ENCODE measurements around the gene RALGDS.

The RALGDS gene

DNA sequence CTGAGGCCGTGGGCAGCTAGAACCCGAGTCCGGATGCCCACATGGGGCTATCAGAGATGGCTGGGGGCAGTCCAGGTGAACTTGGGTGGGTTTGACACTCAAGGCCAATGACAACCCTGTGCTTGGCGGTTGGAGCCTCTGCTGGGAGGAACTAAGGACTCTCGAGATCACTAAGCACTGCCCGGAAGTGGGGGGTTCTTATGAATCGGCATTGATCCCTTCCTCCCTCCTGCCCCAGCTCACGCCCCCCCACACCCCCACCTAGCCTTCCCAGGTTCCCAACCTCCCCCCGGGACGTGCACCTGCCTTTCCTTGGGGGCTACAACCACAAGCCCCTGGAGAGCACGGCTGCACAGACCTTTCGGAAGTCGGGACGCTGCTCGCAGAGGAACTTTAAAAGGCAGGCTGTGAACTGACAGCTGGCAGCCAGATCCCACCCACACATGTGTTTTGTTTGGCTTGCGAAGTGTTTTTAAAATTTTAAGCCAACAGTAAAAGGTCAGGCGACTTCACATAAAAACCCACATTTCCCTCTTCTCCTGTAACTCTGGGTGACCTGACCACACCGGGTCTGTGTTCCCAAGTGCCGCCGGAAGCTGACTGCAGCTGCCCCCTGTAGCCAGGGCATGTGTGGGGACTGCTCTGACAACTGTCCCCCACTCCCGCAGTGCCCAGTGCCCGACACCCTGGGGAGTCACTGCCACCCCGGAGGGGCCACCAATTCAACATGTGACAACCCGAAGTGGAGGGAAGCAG, 5.1 kb upstream of the RALGDS start:
- peak overlapping the region in 1 of 2 experiments; percentile 58 for H2BK12ac ChIP-seq (ENCODE audit: low read length in 2 of 2)
- H3K27ac ChIP-seq (ENCODE audit: low read length, poor library complexity, severe bottlenecking) = no peak overlapping the region
- peak overlapping the region; percentile 62 for H3K9ac ChIP-seq (ENCODE audit: low read length)
- no peak overlapping the region for H2AK5ac ChIP-seq (ENCODE audit: low read length, severe bottlenecking)
- H3K4me3 ChIP-seq (ENCODE audit: insufficient read depth in 1 of 2, low read depth in 1 of 2, low read length in 2 of 2) = peak overlapping the region in 1 of 2 experiments; percentile 46
- H3K4me1 ChIP-seq (ENCODE audit: control insufficient read depth, insufficient read depth, low read depth, low read length) = peaks cover 42% of the 10 kb centered on the region
- no peak overlapping the region for H3K4ac ChIP-seq (ENCODE audit: low read depth in 1 of 2, low read length in 2 of 2)
- H3K36me3 ChIP-seq (ENCODE audit: control insufficient read depth in 1 of 2, insufficient read depth in 2 of 2, low read depth in 1 of 2, low read length in 2 of 2) = peaks cover 0 to 31% of the 10 kb centered on the region in 2 experiments
- peak overlapping the region in 1 of 2 experiments; percentile 91 for H3K23ac ChIP-seq (ENCODE audit: low read length in 2 of 2)
- no peak for DNase-seq
- peak overlapping the region in 1 of 2 experiments; percentile 5 for H3K18ac ChIP-seq (ENCODE audit: low read depth in 1 of 2, low read length in 2 of 2)
- no peak overlapping the region for H4K8ac ChIP-seq (ENCODE audit: low read length)
- WGBS = 77% methylated on average over 24 of the region's 24 CpGs
- H2AFZ ChIP-seq (ENCODE audit: low read depth, low read length) = no peak overlapping the region
- no peak overlapping the region for H2BK120ac ChIP-seq (ENCODE audit: low read depth, low read length)
- peaks cover 45% of the 10 kb centered on the region for H3K79me1 ChIP-seq (replicated peaks; ENCODE audit: low read length, poor library complexity, severe bottlenecking)
- H3K4me2 ChIP-seq (ENCODE audit: low read length, poor library complexity, severe bottlenecking) = peak overlapping the region; percentile 65
- H4K91ac ChIP-seq (ENCODE audit: low read length) = no peak overlapping the region
- peak overlapping the region; percentile 14 for H2BK5ac ChIP-seq (ENCODE audit: low read depth, low read length, poor library complexity, severe bottlenecking)
- peak overlapping the region; percentile 32 for H2BK15ac ChIP-seq (ENCODE audit: low read depth, poor library complexity, severe bottlenecking)
- H3K27me3 ChIP-seq (ENCODE audit: control insufficient read depth in 1 of 2, insufficient read depth in 1 of 2, low read length in 2 of 2) = no peaks in the 10 kb centered on the region
- H3K14ac ChIP-seq (ENCODE audit: low read length in 2 of 2) = peak overlapping the region in 1 of 2 experiments; percentile 41
- no peaks in the 10 kb centered on the region for H3K9me3 ChIP-seq (ENCODE audit: control insufficient read depth, low read length)

- DNase-seq = no peak
- no peak overlapping the region for H3K23ac ChIP-seq (ENCODE audit: low read length in 2 of 2)
- peak overlapping the region in 1 of 2 experiments; percentile 76 for H2BK12ac ChIP-seq (ENCODE audit: low read length in 2 of 2)
- H3K4me2 ChIP-seq (ENCODE audit: low read length, poor library complexity, severe bottlenecking) = no peak overlapping the region
- H3K36me3 ChIP-seq (ENCODE audit: control insufficient read depth in 1 of 2, insufficient read depth in 2 of 2, low read depth in 1 of 2, low read length in 2 of 2) = peaks cover 0 to 31% of the 10 kb centered on the region in 2 experiments
- WGBS = 93% methylated on average over 1 of the region's 2 CpGs
- H2BK5ac ChIP-seq (ENCODE audit: low read depth, low read length, poor library complexity, severe bottlenecking) = no peak overlapping the region
- H2AK5ac ChIP-seq (ENCODE audit: low read length, severe bottlenecking) = no peak overlapping the region
- H3K14ac ChIP-seq (ENCODE audit: low read length in 2 of 2) = no peak overlapping the region
- no peak overlapping the region for H2BK120ac ChIP-seq (ENCODE audit: low read depth, low read length)
- no peak overlapping the region for H4K91ac ChIP-seq (ENCODE audit: low read length)
- H3K18ac ChIP-seq (ENCODE audit: low read depth in 1 of 2, low read length in 2 of 2) = no peak overlapping the region
- no peak overlapping the region for H3K4me3 ChIP-seq (ENCODE audit: insufficient read depth in 1 of 2, low read depth in 1 of 2, low read length in 2 of 2)
- H3K4ac ChIP-seq (ENCODE audit: low read depth in 1 of 2, low read length in 2 of 2) = no peak overlapping the region
- H3K27me3 ChIP-seq (ENCODE audit: control insufficient read depth in 1 of 2, insufficient read depth in 1 of 2, low read length in 2 of 2) = no peaks in the 10 kb centered on the region
- no peak overlapping the region for H4K8ac ChIP-seq (ENCODE audit: low read length)
- H2AFZ ChIP-seq (ENCODE audit: low read depth, low read length) = no peak overlapping the region
- H3K9me3 ChIP-seq (ENCODE audit: control insufficient read depth, low read length) = no peaks in the 10 kb centered on the region
- H3K27ac ChIP-seq (ENCODE audit: low read length, poor library complexity, severe bottlenecking) = no peak overlapping the region
- no peak overlapping the region for H2BK15ac ChIP-seq (ENCODE audit: low read depth, poor library complexity, severe bottlenecking)
- H3K9ac ChIP-seq (ENCODE audit: low read length) = no peak overlapping the region
- H3K4me1 ChIP-seq (ENCODE audit: control insufficient read depth, insufficient read depth, low read depth, low read length) = peaks cover 45% of the 10 kb centered on the region
- peaks cover 43% of the 10 kb centered on the region for H3K79me1 ChIP-seq (replicated peaks; ENCODE audit: low read length, poor library complexity, severe bottlenecking)
These were observed 3.9 kb upstream of the RALGDS start for GRCh38 chr9:133124907-133125275.

- no peak overlapping the region for H2BK5ac ChIP-seq (ENCODE audit: low read depth, low read length, poor library complexity, severe bottlenecking)
- peaks cover 45% of the 10 kb centered on the region for H3K79me1 ChIP-seq (replicated peaks; ENCODE audit: low read length, poor library complexity, severe bottlenecking)
- no peak overlapping the region for H3K27ac ChIP-seq (ENCODE audit: low read length, poor library complexity, severe bottlenecking)
- H4K8ac ChIP-seq (ENCODE audit: low read length) = peak overlapping the region; percentile 83
- 96% methylated on average over 8 of the region's 8 CpGs for WGBS
- no peak overlapping the region for H2AFZ ChIP-seq (ENCODE audit: low read depth, low read length)
- peaks cover 51% of the 10 kb centered on the region for H3K4me1 ChIP-seq (ENCODE audit: control insufficient read depth, insufficient read depth, low read depth, low read length)
- no peak overlapping the region for H3K4me3 ChIP-seq (ENCODE audit: insufficient read depth in 1 of 2, low read depth in 1 of 2, low read length in 2 of 2)
- no peaks in the 10 kb centered on the region for H3K27me3 ChIP-seq (ENCODE audit: control insufficient read depth in 1 of 2, insufficient read depth in 1 of 2, low read length in 2 of 2)
- H2BK12ac ChIP-seq (ENCODE audit: low read length in 2 of 2) = peak overlapping the region; percentile 65 to 82
- H2BK120ac ChIP-seq (ENCODE audit: low read depth, low read length) = no peak overlapping the region
- H2AK5ac ChIP-seq (ENCODE audit: low read length, severe bottlenecking) = peak overlapping the region; percentile 3
- no peak overlapping the region for H2BK15ac ChIP-seq (ENCODE audit: low read depth, poor library complexity, severe bottlenecking)
- peak overlapping the region; percentile 34 to 88 for H3K18ac ChIP-seq (ENCODE audit: low read depth in 1 of 2, low read length in 2 of 2)
- H3K36me3 ChIP-seq (ENCODE audit: control insufficient read depth in 1 of 2, insufficient read depth in 2 of 2, low read depth in 1 of 2, low read length in 2 of 2) = peaks cover 0 to 30% of the 10 kb centered on the region in 2 experiments
- H3K4me2 ChIP-seq (ENCODE audit: low read length, poor library complexity, severe bottlenecking) = no peak overlapping the region
- no peak overlapping the region for H3K9ac ChIP-seq (ENCODE audit: low read length)
- H3K14ac ChIP-seq (ENCODE audit: low read length in 2 of 2) = peak overlapping the region in 1 of 2 experiments; percentile 89
- peak overlapping the region; percentile 94 for H4K91ac ChIP-seq (ENCODE audit: low read length)
- DNase-seq = no peak
- H3K9me3 ChIP-seq (ENCODE audit: control insufficient read depth, low read length) = no peaks in the 10 kb centered on the region
- peak overlapping the region in 1 of 2 experiments; percentile 68 for H3K23ac ChIP-seq (ENCODE audit: low read length in 2 of 2)
- peak overlapping the region; percentile 37 to 88 for H3K4ac ChIP-seq (ENCODE audit: low read depth in 1 of 2, low read length in 2 of 2)
These were observed 3.3 kb upstream of the RALGDS start for GRCh38 chr9:133124123-133124906.

All from mesenchymal stem cell (in vitro differentiated cells and primary cell).